ENCODE results near the gene PDE5A.

Gene PDE5A

DNA sequence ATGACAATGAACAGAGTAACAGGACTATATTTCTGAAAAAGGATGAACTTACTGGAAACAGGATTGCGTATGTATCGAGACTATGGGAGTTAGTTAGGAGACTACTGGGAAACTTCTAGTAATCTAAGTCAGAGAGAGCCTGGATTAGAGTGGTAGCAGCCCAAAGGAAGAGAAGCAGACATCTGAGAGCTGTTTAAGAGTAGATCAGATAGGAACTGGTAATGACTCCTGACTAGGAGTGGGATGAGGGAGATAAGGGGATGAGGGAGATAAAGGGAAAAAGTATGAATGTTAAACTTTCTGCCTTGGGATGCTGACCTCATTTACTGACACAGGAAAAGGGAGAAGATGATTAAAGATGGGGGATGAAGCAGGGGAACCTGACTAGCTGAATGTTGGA lies 116.2 kb downstream of the PDE5A start:
- DNase-seq (ENCODE audit: insufficient read length, low spot score) (no peak), FAIRE-seq (no peak)
- TF ChIP-seq, protein P1, sequence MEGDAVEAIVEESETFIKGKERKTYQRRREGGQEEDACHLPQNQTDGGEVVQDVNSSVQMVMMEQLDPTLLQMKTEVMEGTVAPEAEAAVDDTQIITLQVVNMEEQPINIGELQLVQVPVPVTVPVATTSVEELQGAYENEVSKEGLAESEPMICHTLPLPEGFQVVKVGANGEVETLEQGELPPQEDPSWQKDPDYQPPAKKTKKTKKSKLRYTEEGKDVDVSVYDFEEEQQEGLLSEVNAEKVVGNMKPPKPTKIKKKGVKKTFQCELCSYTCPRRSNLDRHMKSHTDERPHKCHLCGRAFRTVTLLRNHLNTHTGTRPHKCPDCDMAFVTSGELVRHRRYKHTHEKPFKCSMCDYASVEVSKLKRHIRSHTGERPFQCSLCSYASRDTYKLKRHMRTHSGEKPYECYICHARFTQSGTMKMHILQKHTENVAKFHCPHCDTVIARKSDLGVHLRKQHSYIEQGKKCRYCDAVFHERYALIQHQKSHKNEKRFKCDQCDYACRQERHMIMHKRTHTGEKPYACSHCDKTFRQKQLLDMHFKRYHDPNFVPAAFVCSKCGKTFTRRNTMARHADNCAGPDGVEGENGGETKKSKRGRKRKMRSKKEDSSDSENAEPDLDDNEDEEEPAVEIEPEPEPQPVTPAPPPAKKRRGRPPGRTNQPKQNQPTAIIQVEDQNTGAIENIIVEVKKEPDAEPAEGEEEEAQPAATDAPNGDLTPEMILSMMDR (IDR thresholded peaks at IDR 0.05; ENCODE audit: insufficient read depth, missing control alignments): no peak

DNA sequence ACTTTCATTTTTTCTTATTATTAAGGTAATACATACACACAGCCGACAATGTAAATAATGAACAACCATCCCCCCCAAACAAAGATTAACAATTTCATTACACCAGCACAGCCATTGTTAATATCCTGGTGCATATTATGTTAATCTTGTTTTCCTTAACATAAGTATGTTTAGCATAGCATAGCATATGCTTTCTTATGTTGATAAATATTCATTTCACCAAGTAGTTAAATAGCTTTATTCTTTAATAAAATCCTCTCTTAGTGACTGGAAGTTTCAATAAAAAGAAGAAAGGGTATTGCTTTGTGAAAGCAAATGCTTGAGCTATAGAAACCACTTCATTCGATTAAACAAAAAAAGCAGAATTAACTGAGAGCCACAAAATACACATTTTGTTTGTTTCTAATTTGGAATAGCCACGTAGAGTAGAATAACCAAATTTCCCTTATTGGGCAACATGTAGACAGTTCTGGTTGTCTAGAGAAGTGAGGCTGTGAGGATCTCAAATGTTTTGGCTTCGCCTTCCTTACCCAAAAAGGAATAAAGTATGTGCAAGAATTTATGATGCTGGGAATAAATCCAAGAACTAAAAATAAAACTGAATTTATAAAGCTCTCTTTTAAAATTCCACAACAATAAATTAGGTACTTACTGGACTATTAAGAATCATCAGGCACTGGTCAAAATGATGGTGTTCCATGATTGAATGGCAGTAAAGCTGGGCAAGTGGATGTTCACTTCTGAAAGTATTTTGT lies 118.0 kb downstream of the PDE5A start:
- no peak for DNase-seq (ENCODE audit: insufficient read length, low spot score)
- TF ChIP-seq, protein P1 (IDR thresholded peaks at IDR 0.05; ENCODE audit: insufficient read depth, missing control alignments): no peak
- no peak for FAIRE-seq

DNA sequence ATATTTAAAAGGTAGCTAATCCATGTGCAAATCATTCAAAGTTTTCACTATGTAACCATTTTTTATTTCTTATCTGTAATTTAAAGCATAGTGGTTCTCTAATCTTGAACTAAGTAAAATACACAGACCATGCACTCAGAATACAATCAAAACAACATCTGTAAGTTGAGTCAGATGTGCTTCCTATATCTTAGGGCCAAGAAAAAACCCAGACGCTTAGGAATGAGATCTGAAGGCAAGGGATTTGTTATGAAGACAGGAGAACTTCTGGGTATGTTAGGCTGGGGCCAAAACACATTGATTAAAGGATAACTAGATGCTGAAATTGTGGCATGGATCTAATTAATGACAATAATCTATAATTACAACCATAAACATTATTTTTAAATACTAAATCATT lies 120.3 kb downstream of the PDE5A start:
- TF ChIP-seq, protein P1 (IDR thresholded peaks at IDR 0.05; ENCODE audit: insufficient read depth, missing control alignments): no peak
- DNase-seq (ENCODE audit: insufficient read length, low spot score): no peak
- FAIRE-seq: no peak

DNA sequence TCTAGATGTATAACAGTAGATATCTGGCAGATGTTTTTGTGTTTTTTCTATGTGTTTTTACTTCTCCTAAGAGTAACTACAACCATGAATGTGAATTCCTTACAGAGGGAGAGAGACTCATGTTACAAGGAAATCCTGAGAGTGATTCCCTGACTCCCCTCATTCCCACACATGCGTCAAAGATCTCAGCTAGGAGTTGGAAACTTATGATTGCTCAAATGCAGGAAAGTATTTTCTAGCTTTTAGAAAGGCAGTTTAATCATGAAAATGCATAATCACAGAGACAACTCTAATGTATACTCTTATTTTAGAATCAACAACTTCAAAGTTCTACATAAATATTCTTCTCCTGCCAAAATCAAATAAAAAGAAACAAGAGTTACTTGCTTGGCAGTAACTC lies 121.8 kb downstream of the PDE5A start:
- no peak for FAIRE-seq
- DNase-seq (ENCODE audit: insufficient read length, low spot score): no peak
- TF ChIP-seq, protein P1 (IDR thresholded peaks at IDR 0.05; ENCODE audit: insufficient read depth, missing control alignments): no peak

DNA sequence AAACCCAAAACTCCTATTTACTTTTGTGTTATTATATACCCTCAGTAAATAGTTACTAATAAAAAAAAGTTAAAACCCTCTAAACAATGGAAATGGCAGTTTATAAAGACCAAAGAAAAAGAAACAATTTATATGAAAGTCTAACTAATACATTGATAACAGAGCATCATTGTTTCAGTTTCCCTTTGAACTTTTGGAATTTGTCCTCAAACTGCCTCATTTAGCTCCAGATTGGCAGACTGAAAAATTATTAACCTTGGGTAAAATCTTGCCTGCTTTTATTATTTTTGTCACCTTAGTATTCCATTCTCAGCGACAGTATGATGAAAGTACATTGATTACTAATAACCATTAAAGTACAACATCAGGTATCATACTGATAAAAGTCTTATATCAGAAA lies 124.0 kb downstream of the PDE5A start:
- TF ChIP-seq, protein P1 (IDR thresholded peaks at IDR 0.05; ENCODE audit: insufficient read depth, missing control alignments): no peak
- no peak for FAIRE-seq

DNA sequence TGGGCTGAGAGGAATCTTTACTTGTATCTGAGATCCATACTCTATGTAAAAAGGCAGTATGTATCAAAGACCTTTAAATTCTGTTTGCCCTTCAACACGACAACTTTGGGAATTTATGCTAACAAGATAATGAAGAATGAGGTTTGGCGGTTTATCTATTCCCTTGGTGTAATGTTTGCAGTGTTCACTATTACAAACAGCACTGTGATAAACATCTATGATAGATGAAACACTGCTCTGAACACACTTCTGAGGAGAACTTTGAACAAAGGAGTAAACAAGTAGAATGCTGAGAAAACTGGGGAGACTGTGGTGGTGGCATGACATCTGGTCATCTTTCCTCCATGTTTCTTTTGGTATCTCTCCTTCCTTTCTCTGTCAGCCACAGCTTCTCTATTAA lies 126.9 kb downstream of the PDE5A start:
- DNase-seq (ENCODE audit: insufficient read length, low spot score) (no peak), FAIRE-seq (no peak)
- TF ChIP-seq, protein P1 (IDR thresholded peaks at IDR 0.05; ENCODE audit: insufficient read depth, missing control alignments): no peak

More for the DNA sequence above, 124.0 kb downstream of the PDE5A start:
- DNase-seq (ENCODE audit: insufficient read length, low spot score): no peak

DNA sequence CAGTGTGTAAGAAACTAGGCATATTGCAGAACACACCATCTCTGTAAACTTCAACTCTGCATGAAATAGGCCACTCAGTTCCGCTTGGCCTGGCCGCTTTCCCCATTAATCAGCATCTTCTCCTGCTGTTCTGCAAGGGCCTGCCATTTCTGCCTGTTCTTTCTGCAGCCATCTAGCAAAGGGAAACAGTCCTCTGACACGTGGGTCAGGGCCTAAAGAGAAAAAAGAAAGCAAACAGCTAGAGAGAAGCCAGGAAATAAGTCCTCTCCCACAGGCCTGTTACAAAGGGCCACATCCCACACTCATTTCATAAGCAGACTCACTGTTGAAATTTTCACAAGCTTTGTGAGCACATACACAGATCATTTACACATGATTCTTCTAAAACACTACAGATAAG lies 130.1 kb downstream of the PDE5A start:
- DNase-seq (ENCODE audit: insufficient read length, low spot score): no peak
- TF ChIP-seq, protein P1 (IDR thresholded peaks at IDR 0.05; ENCODE audit: insufficient read depth, missing control alignments): no peak

More for the DNA sequence above, 130.1 kb downstream of the PDE5A start:
- no peak for FAIRE-seq
